Hepatocyte (in vitro differentiated cells): ENCODE measurements around the gene XPO5.

Experiments used
- CTCF ChIP-seq: fragments of 200-600 bp; sonication (generic); IDR thresholded peaks from 2 replicates; pipeline ENCODE4 v1.5.1; 2016; ENCODE audit warnings: antibody characterized with exemption, mild to moderate bottlenecking; ENCODE audit not compliant: poor library complexity
- EZH2 ChIP-seq: fragments of 200-600 bp; sonication (generic); IDR thresholded peaks from 2 replicates; pipeline ENCODE4 v1.6.1; 2016; ENCODE audit warnings: antibody characterized with exemption, mild to moderate bottlenecking, borderline replicate concordance

- TF ChIP-seq CTCF: no peak
- no peak for TF ChIP-seq EZH2
These were observed 31.4 kb downstream of the XPO5 start for GRCh38 chr6:43544461-43544860.
